ENCODE measurements around the gene MBP.

Gene MBP

DNA sequence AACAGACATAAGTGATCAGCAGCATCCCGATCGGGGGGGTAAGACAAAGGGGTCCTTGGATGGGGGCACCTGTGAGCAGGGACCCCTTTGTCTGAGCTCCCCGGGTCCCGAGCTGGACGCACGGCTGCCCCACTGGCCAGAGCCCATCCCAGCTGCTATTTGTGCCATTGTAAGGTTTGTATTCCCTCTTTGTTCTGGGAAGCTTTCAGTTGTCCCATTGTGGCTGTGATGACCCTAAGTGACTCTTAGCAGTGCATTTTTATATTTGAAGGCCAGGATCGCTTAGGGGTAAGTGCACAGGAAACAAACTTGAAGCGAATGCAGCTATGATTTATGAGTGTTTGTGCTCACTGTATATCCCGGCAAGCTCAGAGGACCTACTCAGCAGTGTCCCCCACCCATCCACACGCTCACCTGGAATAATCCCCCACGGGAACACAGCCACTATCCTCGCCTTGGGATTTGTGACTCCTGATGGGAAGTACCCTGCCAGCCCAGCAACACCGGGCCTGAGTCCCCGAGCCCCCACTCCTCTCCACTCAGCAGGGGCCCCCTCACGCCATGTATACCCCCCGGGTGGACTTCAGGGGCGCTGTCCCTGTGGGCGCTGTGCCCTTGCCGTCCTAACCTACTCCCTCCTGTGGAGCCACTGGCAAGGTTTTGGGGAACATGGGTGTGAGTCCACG, 80.1 kb downstream of the MBP start:
- TF ChIP-seq, protein P1, sequence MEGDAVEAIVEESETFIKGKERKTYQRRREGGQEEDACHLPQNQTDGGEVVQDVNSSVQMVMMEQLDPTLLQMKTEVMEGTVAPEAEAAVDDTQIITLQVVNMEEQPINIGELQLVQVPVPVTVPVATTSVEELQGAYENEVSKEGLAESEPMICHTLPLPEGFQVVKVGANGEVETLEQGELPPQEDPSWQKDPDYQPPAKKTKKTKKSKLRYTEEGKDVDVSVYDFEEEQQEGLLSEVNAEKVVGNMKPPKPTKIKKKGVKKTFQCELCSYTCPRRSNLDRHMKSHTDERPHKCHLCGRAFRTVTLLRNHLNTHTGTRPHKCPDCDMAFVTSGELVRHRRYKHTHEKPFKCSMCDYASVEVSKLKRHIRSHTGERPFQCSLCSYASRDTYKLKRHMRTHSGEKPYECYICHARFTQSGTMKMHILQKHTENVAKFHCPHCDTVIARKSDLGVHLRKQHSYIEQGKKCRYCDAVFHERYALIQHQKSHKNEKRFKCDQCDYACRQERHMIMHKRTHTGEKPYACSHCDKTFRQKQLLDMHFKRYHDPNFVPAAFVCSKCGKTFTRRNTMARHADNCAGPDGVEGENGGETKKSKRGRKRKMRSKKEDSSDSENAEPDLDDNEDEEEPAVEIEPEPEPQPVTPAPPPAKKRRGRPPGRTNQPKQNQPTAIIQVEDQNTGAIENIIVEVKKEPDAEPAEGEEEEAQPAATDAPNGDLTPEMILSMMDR (IDR thresholded peaks at IDR 0.05; ENCODE audit: control extremely low read depth, extremely low read depth, low read depth, missing control alignments) = no peak
- ChIA-PET CTCF (interaction anchor here (0.7 to 6.7 kb wide), 13 partner anchors 10 to 249 kb away, joined by 3 to 42 read pairs (median 4); no protein-coding TSS in a partner anchor), POLR2A (no interaction called here)
- no peak for DNase-seq (ENCODE audit: extremely low spot score)

DNA sequence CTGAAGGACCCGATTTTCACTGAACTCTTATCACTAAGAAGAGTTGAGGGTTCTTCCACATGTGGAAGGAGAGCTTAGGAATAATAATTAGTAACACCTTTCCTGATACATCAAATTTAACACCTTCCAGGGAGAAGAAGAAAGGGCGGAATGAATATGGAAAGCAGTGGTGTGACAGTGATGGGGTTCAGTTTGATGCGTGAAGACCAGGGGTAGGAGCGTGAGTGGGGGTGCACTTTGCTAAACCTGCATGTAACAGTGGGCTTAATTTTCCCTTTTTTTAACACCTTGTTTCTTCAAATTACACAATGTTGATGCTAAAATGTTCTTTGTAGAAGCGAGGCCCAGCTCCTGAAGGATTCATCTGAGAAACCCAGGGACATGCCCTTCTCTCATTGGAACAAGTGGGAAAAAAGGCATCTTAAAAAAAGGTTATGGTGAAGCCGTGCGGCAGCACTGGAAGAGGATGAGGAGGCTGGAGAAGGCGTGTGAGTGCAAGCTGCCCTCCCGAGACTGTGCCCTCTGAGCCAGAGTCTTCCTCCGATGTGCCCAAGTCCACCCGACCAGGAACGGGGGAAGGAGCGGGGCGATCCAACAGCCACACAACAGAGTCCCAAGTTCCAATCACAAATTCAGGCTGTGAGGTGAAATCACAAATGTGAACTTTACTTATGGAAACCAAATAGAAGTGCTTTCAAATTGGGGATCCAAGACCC, 80.8 kb downstream of the MBP start:
- POLR2A ChIA-PET = no interaction called here
- TF ChIP-seq, protein P1 (IDR thresholded peaks at IDR 0.05; ENCODE audit: control extremely low read depth, extremely low read depth, low read depth, missing control alignments) = no peak
- CTCF ChIA-PET = interaction anchor here (0.7 to 6.7 kb wide), 8 partner anchors 10 to 249 kb away, joined by 3 to 42 read pairs (median 4); no protein-coding TSS in a partner anchor
- no peak for DNase-seq (ENCODE audit: extremely low spot score)

DNA sequence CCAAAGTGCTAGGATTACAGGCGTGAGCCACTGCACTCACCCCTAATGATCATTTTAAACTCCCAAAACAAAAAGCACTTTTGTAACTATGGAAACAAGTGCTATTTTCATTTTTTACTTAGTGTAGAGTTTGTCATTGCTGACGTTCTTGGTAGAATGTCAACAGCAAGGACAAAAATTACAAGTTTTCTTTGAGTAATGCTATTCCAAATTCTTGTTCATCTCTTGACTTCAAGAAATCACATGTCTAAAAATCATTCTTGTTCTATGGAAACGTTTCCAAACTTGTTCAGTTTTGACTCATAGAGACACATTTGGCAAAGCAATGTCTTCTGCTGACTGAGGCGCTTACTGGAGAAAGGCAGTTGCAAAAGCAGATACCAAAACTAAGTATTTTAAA, 82.6 kb downstream of the MBP start:
- TF ChIP-seq, protein P1 (IDR thresholded peaks at IDR 0.05; ENCODE audit: control extremely low read depth, extremely low read depth, low read depth, missing control alignments) = no peak
- DNase-seq (ENCODE audit: extremely low spot score) = no peak
- CTCF ChIA-PET = interaction anchor here (1.0 to 1.9 kb wide), 4 partner anchors 21 to 247 kb away, joined by 3 to 5 read pairs (median 3); no protein-coding TSS in a partner anchor
- POLR2A ChIA-PET = no interaction called here

DNA sequence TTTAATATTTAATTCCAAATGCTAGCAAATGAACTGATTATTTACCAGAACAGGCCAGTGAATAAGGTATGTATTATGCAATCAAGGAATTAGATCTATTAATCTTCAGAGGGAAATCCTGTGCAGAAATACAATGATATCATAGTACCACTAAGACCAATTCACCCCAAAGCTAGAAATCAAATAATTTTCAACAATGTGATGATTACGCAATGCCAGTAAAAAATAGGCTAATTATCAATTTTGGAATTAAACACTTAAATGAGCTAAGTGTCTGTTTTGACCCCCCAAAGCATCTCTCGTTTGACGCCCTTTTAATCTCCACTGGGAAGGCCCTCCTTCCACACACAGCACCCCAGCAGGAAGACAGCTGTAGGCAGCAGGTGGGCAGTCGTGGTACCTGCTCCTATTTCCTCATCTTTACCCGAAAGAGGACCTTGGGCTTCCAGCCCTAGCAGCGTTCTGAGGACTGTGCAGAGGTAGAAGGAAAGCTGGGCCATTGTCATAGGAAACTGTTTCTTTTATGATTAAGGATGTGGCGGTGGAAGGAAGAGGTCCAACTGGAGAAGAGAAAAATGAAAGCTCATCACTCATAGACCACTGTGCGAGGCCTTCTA, 84.7 kb downstream of the MBP start:
- ChIA-PET POLR2A (no interaction called here), CTCF (interaction anchor here (0.8 to 2.3 kb wide), 4 partner anchors 9 to 246 kb away, joined by 4 to 7 read pairs (median 4); no protein-coding TSS in a partner anchor)
- DNase-seq (ENCODE audit: extremely low spot score) = no peak
- TF ChIP-seq, protein P1 (IDR thresholded peaks at IDR 0.05; ENCODE audit: control extremely low read depth, extremely low read depth, low read depth, missing control alignments) = no peak

GRCh38 chr18:77046994-77047393, 85.6 kb downstream of the MBP start:
- ChIA-PET POLR2A (interaction anchor here (0.7 kb wide), 1 partner anchor 8 kb away, joined by 3 read pairs; no protein-coding TSS in a partner anchor), CTCF (interaction anchor here (1.0 to 2.3 kb wide), 7 partner anchors 8 to 244 kb away, joined by 3 to 7 read pairs (median 4); no protein-coding TSS in a partner anchor)
- TF ChIP-seq, protein P1 (IDR thresholded peaks at IDR 0.05; ENCODE audit: control extremely low read depth, extremely low read depth, low read depth, missing control alignments) = no peak
- DNase-seq (ENCODE audit: extremely low spot score) = no peak

DNA sequence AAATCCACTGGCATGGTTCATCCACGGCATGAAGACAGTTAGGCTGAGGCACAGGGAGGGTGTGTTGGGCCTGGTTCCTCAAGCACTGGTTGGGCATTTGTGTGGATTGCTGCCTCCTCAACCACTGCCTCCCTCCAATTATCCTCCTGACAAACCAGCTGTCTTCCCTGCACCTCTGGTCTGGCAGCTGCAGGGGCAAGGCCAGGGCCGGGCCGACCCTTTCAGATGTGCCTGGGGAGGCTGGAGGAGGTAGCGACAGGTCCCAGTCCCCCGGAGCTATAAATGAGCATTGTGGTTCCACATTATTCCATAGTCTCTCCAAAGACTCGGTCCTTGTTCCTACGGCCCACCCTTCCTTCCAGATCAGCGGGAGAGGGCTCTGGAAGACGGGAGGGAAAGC, 86.2 kb downstream of the MBP start:
- ChIA-PET POLR2A (interaction anchor here (0.7 kb wide), 1 partner anchor 8 kb away, joined by 3 read pairs; no protein-coding TSS in a partner anchor), CTCF (interaction anchor here (1.0 to 2.3 kb wide), 8 partner anchors 8 to 46 kb away, joined by 3 to 7 read pairs (median 4); no protein-coding TSS in a partner anchor)
- TF ChIP-seq, protein P1 (IDR thresholded peaks at IDR 0.05; ENCODE audit: control extremely low read depth, extremely low read depth, low read depth, missing control alignments) = no peak
- no peak for DNase-seq (ENCODE audit: extremely low spot score)

Measured in GM10248 (cell line).